ENCODE data around the gene PODXL.
A peak's percentile ranks its signal among the peaks of the same experiment; 100 is the strongest.
"Not testable (repeated sequence)": the region's sequence is repeated elsewhere in the genome, so short reads cannot be mapped to it uniquely, and the experiment has no call there.

Gene PODXL

GRCh38 chr7:131493081-131493480 lies 63.3 kb downstream of the PODXL start:
- DNase-seq (ENCODE audit: low spot score), result no peak

GRCh38 chr7:131489881-131490280 lies 66.5 kb downstream of the PODXL start:
- DNase-seq (ENCODE audit: low spot score), result no peak

DNA sequence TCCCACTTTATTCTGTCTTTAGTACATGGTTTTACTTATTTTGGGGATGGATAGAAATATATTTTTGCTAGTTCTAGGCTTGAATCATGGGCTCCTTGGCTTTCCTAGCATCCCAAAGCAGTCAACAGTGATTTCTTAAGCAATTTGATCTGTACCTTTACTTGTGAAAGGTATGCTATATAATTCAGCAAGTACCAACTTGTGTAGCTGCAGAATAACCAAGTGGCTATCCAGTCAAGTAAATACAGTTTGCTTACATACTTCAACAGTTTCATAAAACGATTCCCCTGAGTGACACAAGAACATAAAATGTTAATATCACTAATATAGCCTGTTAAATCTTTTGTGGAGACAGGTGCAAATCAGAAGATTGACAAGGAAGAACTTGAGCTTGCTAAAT lies 67.2 kb downstream of the PODXL start:
- no peak for DNase-seq (ENCODE audit: low spot score)

DNA sequence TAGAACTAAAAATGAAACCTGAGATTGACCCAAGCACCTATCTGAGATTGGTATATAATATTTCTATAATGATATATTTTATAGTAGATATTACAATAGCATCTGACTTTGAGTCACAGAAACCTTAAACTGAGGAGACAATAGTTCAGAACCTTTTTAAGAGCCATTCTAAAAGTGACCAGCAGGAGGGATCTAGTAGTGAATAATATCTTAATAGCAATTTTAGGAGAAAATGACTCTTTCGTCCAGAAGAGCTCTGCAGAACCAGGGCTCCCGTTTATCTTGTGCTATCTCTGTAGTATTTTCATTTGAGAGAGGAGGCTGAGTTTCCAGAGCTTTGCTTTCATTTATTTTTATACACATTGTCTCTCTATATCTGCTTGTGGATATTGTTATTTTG lies 68.1 kb downstream of the PODXL start:
- DNase-seq (ENCODE audit: low spot score), result no peak

DNA sequence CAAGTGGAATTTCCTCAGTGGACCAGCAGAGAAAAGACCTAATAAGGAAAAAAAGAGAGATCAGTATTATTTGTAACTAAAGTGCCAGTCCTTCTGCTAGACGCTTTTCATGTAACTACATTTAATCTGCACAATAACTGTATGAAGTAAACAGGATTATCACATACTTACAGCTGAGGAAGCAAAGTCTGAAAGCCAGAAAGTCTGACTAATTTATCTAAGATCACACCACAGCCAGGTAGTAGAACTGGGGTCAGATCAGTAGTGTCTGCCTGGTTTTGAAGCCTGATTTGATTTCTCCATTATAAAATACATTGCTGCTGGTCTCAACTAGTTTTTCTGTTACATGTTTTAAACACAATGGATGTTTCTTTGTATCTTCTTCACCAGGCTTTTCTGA lies 69.2 kb downstream of the PODXL start:
- no peak for DNase-seq (ENCODE audit: low spot score)

- no peak for DNase-seq (ENCODE audit: low spot score)
These were observed 70.1 kb downstream of the PODXL start for GRCh38 chr7:131486346-131486745.

- DNase-seq (ENCODE audit: low spot score), result no peak
These were observed 72.8 kb downstream of the PODXL start for GRCh38 chr7:131483586-131483985.

- DNase-seq (ENCODE audit: low spot score), result no peak
These were observed 73.6 kb downstream of the PODXL start for GRCh38 chr7:131482800-131483199.

DNA sequence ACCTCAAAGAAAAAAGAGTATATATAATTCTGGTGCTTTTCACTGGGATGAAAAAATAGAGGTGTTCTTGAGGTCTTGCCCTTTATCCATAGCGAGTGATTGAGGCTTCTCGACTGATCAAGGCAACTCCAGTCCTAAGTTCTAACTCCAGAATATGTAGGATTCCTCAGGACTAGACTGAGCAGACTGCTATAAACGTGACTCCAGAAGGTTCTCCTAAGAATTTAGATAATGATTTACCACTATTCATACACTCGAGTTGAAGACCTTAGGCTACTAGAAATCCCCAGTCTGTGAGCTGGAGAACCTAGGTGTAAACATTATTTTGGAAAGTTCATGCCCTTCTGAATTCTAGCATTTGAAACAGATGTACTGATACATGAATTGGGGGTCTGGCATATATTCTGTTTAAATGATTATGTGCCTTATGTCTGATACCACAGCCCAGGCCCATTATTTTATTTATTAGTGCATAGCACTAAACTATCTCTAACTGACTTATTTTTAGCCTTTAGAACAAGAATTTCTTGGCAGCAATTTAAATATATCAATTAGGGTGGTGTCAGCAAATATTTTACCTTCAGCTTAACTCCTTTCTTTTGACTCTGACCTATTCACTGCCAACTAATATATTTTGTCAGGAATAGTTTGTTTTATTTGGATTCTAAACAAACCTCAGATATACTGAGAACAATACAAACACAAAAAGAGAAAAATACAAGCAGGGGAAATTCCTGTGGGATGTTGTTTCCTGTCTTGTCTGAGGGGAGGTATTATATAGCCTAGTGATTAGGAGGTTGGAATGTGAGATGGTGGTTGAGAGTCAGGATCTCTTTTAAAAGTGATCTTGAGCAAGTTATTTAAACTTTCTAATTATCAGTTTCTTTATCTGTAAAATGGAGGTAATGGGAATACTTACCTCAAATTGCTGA lies 75.8 kb downstream of the PODXL start:
- DNase-seq (ENCODE audit: low spot score), result peak; percentile 26

GRCh38 chr7:131476740-131477139 lies 79.7 kb downstream of the PODXL start:
- DNase-seq (ENCODE audit: low spot score), result no peak

GRCh38 chr7:131471250-131472004 lies 85.0 kb downstream of the PODXL start:
- no peak for DNase-seq (ENCODE audit: low spot score)

DNA sequence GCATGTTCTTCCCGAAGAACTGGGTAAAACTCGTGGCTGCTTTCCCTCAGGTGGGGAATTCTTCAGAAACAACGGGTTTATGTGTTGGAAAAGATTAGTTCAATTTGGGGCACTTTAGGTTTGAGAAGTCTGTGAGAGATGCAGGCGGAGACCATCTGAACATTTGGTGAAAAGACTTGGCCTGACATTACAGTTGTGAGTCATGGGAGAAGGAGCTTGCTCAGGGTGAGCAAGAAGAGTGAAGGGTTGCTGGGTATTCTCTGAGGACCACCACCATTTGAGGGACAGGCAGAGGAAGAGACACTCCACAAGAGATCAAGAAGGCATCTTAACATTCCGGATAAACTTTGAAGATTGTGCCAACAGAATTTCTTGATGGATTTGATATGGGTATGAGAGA lies 88.6 kb downstream of the PODXL start:
- DNase-seq (ENCODE audit: low spot score), result no peak

GRCh38 chr7:131466735-131467365 lies 89.6 kb downstream of the PODXL start:
- DNase-seq (ENCODE audit: low spot score), result no peak

DNA sequence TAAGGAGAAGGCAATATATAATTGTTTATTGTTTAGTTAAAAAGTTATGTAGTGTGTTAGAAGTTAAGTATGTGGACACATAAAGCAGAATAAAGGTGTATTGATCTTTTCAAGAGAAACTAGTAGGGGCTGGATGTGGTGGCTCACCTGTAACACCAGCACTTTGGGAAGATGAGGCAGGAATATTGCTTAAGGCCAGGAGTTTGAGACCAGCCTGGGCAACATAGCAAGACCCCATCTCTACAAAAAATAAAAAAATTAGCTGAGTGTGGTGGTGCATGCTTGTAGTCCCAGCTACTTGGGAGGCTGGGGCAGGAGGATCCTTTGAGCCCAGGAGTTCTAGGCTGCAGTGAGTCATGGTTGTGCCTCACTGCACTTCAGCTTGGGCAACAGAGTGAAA lies 93.7 kb downstream of the PODXL start:
- DNase-seq (ENCODE audit: low spot score), result not testable (repeated sequence)

GRCh38 chr7:131462059-131462458 lies 94.4 kb downstream of the PODXL start:
- DNase-seq (ENCODE audit: low spot score), result no peak

GRCh38 chr7:131459256-131459655 lies 97.2 kb downstream of the PODXL start:
- DNase-seq (ENCODE audit: low spot score), result no peak

DNA sequence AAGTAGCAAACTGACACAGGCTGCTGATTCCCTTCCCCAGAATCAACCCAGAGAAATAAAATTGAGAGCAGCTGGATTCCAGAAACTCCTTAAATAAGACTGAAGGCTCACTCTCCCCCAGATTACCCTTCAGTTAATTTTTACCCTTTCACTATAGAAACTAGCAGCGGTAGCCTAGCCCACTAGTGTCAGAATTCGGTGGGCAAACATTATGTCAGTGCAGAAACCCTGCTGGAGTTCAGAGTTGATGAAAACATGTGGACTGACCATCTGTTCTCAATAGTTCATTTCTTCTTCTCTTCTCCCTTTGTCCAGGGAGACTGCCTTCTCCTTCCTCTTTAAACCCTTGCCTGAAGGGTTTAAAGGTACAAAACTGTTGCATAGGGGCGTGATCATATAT lies 100.1 kb downstream of the PODXL start:
- no peak for DNase-seq (ENCODE audit: low spot score)

DNA sequence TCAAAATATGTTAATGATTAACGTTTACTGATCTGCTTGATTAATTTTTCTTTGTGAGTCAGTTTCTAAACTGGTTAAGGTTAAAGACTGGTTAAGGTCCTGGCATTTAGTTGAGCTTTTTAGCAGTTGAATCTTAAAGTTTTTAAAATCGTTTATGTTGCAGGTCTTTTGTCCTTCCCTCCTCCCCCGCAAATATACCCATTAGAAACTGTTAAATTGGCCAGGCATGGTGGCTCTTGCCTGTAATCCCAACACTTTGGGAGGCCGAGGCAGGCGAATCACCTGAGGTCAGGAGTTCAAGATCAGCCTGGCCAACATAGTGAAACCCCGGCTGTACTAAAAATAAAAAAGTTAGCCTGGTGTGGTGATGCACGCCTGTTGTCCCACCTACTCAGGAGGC lies 100.9 kb downstream of the PODXL start:
- DNase-seq (ENCODE audit: low spot score), result no peak

- DNase-seq (ENCODE audit: low spot score), result no peak
These were observed 101.4 kb downstream of the PODXL start for GRCh38 chr7:131455001-131455400.

GRCh38 chr7:131454498-131454897 lies 101.9 kb downstream of the PODXL start:
- DNase-seq (ENCODE audit: low spot score), result no peak

Measured in AG20443 (cell line).